NCI-H526 treated with DMSO at 0.1 percent for 48 hours (cell line): ENCODE measurements around the gene ZDHHC18.
"Not testable (repeated sequence)": the region's sequence is repeated elsewhere in the genome, so short reads cannot be mapped to it uniquely, and the experiment has no call there.

Source experiments
- DNase-seq: peaks from one replicate; lab custom pipeline; 2025; lab: John Stamatoyannopoulos, UW

ZDHHC18 gene

DNA sequence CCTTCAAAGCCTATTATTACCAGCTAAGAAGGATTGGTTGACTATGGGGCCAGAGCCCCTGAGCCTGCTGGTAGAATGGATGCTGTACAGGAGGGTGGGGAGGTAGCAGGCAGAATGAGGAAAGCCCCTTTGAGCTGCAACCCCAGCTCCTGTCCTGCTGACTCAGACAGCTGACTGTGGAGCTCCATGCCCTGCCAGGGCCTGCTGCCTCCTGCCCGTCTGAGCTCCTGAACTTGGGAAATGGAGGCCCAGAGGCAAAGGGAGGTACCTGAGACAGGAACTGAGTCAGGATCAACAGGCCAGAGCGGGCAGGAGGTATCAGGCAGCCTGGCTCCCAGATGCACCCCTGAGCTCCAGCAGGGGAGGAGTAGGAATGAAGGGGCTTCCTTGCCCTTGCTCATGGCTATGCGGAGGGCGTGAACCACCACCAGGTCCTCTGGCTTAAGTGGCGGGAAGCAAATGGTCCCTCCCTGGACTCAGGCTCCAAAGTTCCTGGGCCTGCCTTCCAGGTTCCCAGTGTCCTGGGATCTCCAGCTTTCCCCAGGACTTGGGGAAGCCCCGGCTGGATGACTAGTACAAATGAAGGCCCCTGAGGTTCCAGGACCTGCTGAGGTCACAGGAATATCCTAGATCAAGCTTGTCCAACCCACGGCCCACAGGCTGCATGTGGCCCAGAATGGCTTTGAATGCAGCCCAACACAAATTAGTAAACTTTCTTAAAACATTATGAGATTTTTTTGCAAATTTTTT is 32.6 kb downstream of the ZDHHC18 start:
- DNase-seq: no peak

DNA sequence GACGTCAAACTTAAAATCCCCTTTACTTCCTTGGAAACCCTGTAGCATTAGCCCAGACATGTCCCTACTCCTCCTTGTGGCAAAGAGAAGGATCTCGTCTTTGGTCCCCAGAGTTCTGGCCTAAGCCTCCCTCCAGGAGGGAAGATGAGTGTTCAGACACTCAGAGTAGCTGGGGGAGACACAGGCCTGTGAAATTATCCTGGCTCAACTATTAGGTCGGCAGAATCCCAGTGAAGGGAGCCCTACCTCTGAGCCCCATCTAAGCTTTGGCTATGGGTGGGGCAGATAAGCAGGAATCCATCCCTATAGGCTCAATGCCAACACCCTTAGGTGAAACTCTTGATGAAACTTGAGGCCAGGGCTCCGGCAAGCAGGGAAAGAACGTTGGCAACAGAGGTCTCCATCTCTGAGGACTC is 34.8 kb downstream of the ZDHHC18 start:
- DNase-seq: no peak

DNA sequence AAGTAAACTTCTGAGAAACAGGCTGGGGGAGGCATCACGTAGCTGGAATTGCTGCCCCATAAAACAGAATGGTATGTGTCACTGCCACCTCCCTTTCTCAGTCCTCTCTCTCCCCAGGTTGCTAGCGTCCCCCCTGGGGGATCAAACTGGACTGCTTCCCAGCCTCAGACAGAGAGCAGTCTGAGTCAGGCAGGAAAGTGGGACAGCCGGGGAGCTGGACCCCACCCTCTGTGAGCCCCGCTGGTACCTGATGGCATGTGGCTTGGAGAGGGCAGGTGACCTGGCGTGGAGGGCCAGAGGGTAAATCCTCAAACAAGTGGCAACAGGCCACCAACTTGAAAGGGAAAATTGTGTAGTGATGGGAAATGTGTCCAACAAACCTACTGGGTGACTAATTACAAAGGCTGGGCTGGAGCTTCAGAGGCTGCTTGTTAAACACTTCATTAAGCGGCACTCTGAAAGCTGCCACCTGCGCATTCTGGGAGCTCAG is 35.4 kb downstream of the ZDHHC18 start:
- no peak for DNase-seq

DNA sequence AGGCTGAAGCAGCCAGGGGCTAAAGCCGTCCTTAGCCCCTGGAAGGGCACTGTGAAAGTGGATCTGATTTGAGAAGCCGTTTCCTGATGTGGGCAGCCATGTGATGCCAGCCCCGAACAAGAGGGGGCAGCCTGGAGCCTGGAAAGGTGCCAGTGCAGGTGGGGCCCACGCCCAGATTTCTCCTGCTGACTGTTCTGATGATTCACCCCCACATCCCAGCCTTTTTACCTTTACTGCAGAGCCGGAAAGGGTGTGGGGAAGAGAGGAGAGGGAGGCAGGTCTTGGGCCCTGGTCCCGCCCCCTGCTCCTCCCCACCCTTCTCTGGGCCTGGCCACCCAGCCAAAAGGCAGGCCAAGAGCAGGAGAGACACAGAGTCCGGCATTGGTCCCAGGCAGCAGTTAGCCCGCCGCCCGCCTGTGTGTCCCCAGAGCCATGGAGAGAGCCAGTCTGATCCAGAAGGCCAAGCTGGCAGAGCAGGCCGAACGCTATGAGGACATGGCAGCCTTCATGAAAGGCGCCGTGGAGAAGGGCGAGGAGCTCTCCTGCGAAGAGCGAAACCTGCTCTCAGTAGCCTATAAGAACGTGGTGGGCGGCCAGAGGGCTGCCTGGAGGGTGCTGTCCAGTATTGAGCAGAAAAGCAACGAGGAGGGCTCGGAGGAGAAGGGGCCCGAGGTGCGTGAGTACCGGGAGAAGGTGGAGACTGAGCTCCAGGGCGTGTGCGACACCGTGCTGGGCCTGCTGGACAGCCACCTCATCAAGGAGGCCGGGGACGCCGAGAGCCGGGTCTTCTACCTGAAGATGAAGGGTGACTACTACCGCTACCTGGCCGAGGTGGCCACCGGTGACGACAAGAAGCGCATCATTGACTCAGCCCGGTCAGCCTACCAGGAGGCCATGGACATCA is 36.5 kb downstream of the ZDHHC18 start, which contains the start of gene SFN:
SFN (plus strand) TSS at position 369 of the 904 bp plus-strand sequence; CDS start at position 433, 64 bp downstream.
- no peak for DNase-seq

DNA sequence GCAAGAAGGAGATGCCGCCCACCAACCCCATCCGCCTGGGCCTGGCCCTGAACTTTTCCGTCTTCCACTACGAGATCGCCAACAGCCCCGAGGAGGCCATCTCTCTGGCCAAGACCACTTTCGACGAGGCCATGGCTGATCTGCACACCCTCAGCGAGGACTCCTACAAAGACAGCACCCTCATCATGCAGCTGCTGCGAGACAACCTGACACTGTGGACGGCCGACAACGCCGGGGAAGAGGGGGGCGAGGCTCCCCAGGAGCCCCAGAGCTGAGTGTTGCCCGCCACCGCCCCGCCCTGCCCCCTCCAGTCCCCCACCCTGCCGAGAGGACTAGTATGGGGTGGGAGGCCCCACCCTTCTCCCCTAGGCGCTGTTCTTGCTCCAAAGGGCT is 37.2 kb downstream of the ZDHHC18 start:
- no peak for DNase-seq

DNA sequence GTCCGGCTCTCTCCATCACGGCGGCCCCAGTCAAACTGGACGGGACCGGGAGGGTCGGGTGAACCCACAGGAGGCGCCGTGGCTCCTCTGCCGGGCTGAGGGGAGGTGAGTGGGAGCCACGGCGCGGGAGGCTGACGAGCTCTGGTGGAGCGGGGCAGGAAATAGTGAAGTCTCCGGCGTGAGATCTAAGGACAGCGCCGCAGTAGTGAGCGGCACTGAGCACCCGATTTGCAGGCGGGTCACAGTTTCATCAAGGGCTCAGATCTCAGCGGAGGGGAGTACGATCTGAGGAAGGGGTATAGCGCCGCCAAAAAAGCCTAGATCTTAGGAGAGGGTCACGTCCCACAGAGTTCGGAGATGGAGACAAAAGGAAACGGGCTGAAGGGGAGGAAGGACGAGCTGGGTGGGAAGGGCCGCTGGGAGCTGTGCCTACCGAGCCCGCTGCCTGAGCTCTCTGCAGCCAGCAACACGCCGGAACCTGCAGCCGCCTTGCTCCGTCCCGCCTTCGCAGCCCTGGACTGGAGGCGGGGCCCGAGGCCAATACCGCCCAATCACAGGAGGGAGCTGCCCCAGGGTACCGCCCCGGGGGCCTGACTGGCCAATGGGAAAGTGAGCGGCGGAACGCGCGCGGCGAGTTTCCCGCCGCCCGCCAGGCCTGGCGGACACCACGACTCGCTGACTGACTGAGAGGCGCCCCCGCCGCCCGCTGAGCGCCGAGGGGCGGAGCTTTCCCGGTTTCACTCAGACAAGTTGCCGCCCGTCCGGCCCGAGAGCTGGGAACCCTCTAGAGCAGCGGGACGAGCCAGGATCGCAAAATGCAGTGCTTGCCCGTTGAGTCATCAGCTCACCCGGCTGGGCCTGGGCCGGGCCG is 38.4 kb downstream of the ZDHHC18 start:
- DNase-seq: peak; percentile 95

DNA sequence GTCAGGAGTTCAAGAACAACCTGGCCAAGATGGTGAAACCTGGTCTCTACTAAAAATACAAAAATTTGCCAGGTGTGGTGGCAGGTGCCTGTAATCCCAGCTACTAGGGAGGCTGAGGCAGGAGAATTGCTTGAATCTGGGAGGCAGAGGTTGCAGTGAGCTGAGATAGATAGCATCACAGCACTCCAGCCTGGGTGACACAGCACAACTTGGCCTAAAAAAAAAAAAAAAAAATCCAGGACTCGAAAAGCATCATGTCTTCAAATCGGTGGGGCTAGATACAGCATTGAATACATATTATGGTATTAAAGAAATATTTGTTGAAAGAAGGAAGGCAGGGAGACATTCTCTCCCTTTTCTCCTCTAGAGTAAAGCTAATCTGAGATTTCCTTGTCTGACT is 46.6 kb downstream of the ZDHHC18 start:
- not testable (repeated sequence) for DNase-seq

DNA sequence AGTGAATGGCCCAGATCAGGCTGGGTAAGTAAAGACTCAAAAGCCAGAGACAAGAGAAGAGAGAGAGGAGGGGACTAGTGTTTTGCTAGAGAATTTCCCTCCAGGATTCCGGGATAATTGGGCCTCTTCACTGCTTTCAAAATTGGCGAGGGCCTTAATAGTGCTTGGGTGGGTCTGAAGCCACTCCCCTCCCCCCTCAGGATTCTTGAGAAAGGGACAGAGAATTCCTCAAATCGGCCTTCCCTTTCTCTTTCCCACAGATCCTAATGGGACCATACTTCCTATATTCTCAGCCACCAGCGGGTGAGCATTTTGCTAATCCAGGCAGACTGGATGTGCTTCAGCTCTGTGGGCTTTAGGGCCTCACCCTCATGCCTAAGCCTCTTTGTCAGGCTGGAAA is 48.4 kb downstream of the ZDHHC18 start:
- DNase-seq: no peak

DNA sequence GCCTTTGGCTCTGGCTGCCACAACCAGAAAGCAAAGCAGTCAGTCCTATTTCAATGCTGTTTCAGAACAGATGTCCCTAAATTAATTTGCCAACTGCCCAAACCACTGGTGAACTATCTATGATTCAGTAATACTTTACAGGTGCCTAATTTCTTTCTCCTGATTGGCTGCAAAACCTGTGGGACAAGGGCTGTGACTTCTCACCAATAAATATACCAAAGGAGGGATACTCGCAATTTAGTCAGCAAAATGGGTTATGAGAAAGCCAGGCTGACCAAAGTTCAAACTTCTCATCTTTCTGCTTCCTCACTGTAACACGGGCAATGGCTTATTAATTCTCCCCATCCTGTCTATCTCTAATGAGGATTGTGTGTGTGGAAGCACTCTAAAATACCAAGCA is 50.8 kb downstream of the ZDHHC18 start:
- no peak for DNase-seq

DNA sequence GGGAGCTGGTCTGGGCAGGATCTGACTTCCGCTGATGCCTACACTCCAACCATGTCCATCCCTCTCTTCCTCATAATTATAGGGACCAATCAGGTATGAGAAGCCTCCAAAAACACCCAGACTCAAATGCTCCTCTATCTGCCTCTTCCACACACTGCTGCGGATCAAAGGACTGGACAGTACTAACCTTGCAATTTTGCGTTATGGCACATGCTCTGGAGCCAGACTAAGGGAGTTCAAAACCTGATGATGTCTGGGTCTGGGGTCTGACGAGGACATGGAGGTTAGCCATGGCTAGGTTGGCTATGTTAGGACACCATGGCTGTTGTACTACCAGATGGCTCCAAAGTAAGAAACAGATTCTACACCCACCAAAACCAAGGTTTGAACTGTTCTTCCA is 53.3 kb downstream of the ZDHHC18 start:
- no peak for DNase-seq

DNA sequence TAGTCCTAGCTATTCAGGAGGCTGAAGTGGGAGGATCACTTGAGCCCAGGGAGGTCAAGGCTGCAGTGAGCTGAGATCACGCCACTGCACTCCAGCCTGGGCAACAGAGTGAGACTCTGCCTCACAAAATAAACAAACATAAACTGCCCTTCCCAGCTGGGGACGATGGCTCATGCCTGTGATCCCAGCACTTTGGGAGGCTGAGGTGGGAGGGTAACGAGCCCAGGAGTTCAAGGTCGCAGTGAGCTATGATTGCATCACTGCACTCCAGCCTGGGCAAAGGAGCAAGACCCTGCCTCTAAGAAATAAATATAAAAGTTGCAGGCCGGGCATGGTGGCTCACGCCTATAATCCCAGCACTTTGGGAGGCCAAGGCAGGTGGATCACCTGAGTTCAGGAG is 55.1 kb downstream of the ZDHHC18 start:
- DNase-seq: not testable (repeated sequence)

DNA sequence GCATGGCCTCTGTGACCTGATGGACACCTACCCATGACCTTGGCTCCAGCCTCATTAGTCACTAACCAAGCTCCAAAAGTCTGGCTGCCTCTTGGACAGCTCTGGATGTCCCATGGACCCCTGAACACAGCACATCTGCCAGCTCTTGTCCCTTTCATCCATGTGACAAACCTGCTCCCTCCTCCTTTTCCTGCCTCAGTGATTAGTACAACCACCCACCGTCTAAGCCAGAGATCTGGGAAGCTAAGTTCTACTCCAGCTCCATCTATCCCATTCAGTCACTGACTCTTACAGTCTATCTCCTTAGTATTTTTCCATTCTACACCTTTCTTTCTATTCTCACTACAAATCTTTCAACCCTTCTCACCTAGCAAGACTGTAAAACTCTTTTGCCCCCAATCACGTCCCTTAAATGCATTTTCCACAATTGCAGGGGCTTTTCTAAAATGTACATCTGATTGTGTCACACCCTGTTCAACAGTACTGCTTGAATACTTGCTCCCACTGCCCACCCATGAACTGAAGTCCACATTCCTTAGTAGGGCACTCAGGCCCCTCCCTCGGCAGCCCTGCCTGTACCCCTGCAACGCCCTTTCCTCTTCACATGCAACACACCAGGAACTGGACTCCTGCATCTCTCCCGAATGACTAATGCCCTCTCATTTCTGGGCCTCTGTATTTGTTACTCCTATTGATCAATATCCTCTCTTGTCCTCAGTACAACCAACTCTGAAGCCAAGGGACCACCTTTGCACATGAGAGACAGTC is 56.4 kb downstream of the ZDHHC18 start:
- no peak for DNase-seq

DNA sequence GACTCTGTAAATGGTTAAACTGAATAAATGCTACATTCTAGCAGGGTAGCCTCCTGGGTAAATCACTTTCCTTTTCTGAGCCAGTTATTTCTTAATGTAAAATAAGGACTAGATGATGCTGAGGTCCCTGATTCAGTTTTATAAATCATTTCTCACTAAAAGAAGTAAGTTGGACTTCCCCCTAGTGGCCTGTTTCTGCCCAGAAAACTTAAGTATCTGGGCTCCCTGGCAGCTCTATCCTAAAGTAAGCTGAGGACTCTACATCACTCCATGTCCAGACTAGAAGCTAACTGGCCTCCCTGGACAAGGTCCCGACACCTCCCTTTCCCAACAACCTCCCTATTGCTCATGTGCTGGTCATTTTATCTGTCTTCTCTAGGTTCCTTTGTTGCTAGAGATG is 60.6 kb downstream of the ZDHHC18 start:
- no peak for DNase-seq

DNA sequence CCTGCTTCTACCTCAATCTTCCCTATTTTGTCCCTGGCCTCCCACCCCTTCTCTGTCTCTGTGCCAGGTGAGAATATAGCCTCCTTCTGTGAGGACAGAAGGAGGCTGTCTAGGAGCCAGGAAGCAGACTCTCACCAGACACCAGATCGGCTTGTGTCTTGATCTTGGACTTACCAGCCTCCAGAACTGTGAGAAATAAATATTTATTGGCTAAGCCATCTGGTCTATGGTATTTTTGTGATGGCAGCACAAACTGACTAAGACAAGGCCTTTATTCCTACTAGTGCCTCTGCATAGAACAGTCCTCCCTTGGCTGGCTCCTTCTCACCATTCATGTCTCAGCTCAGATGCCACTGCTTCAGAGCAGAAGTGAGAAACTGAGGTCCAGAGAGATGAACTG is 61.7 kb downstream of the ZDHHC18 start:
- DNase-seq: no peak

DNA sequence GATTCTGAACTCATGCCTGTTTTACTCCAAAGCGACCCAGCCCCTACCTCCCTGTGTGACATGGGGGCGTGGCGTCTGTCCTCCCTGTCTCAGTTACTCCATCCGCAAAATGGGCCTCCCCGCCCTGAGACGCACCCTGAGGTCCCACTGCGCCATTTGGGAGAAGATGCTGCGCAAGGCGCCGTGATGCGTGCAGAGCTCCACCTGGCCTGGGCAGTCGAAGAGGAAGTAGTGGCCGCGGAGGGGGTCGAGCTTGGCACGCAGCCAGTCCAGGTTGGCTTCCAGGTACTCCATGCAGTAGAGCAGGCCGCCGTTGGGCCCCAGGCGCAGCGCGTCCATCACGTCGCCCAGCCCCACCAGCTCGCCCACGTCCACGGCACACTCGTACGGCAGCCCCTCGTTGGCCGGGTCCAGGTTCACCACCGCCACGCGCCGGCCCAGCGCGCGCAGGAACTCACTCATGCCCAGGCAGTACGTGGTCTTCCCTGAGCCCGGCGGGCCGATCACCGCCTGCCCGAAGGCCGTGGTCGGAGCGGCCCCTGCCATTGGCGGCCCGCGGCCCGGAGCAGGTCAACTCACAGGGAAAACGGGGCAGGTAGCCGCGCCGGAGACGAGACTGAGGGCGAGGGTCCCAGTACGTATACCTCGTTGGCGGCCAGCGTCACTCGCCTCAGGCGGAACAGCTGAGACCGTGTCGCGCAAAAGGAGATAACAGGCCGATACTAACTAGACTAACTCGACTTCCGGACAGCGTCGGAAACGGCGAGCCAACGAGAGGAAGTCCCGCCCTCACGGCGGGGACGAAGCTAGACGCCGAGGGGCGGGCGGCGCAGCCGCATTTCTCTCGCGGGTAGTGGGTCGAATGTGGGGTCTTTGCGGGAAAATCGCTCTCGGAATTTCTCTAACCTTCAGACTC is 63.3 kb downstream of the ZDHHC18 start, which contains the start of gene GPN2:
GPN2 (minus strand) TSS at position 733 of the 916 bp plus-strand sequence; CDS start at position 546, 187 bp downstream.
- peak; percentile 26 for DNase-seq

DNA sequence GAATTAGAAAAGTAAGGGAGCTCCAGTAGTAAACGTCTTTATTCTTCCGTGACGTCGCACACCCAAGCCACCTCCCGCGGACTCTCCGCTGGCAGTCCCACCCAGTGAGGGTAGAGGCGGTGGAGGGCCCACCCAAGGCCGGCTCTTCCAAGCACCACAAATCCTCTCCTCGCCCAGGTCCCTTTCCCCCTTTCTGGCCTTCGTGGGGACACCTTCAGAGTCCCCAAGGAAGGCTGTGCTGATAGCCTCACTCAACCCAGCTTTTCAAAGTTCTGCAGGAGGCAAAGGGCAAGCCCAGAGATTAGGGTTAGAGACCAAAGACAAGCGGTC is 63.9 kb downstream of the ZDHHC18 start:
- no peak for DNase-seq

DNA sequence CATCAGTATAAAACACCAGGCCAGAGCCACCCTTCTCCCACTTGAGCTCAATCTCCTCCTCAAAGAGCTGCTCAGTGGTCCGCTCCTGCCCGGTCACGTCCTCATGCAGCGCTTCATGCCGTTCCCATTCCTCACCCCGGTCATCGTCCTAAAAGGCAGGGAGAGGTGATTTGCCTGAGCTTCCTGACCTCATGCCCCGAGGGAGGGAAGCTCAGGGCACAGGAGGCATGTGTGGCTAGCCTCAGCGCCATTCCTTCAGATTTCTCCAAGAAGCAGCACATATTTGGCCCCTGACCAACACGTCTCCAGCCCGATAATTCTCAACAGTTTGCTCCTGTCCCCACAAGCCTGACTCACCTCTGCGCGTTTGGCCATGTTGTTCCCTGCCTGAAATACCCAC is 67.8 kb downstream of the ZDHHC18 start:
- DNase-seq: no peak

DNA sequence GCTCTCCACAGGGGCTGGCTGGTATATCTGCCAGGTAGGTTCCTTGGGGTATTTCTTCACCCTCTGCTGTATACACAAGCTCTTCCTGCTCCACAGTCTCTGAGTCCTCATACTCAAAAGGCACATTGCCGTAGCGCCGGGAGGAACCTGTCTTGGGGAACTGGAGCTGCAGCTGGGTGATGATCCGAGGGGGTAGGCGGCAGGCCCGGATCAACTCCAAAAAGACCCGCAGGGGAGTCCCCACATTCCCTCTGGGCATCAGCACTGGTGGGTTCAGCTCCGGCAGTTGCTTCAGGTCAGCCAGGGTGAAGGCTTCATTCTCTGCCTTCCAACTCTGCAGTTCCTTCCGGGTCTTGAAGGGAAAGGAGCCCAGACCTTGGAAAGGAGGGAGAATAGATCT is 70.9 kb downstream of the ZDHHC18 start:
- no peak for DNase-seq

DNA sequence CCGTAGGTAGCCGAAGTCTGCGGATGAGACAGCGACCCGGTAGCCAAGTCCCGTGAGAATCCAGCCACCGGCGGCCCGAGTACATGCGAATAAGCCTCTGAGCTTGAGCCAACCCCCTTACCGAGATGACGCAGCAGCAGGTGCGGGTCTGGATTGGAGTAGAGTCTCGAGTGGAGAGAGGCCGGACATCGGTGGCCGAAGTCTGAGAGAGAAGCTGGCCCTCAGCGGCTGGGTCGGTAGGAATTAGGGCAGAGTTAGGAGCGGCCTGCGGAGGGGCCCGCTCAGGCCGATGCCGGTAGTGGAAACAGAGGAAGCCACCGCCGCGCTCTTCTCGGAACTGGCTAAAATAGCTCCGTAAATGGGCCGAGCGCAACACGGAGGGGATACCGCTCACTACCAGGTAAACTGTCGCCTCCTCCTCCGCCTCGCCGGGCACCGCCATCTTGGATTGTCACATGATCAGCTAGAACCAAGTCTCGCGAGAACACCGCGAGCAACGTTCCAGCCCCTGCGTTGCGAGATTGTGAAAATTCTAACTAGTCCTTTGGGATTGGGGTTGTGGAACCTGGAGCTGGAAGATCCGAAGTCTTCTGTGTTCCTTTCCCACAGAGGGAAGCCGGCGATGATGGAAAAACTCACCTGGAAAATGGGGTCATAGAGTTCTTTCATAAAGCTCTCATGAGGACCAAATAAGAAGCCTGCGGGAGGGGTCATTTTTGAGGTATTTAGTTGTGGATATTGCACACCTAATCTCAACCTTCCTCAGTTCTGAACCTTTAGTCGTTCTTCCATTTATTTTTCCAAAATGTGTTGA is 73.7 kb downstream of the ZDHHC18 start, which contains the start of gene GPATCH3:
GPATCH3 (minus strand) TSS at position 467 of the 814 bp plus-strand sequence; CDS start at position 442, 25 bp downstream.
- peak; percentile 84 for DNase-seq
